Hepatocyte (in vitro differentiated cells): ENCODE measurements around the gene DNAJB12. TPM values are rescaled to one million over a fixed set of nuclear protein-coding genes. Genes with fewer than 3 reads are reported as not detected.

Source experiments
- DNase-seq: peaks from one replicate; pipeline ENCODE4 v3.0.0-alpha.2; 2016; ENCODE audit warnings: low spot score
- H2AFZ ChIP-seq: fragments of 200-600 bp; sonication (generic); 2 replicates; pipeline ENCODE4 v1.6.0; 2016; ENCODE audit warnings: antibody characterized with exemption, mild to moderate bottlenecking
- H3K27ac ChIP-seq: fragments of 200-600 bp; sonication (generic); 2 replicates; pipeline ENCODE4 v1.5.1; 2016; ENCODE audit warnings: mild to moderate bottlenecking
- H3K27me3 ChIP-seq: fragments of 200-600 bp; sonication (generic); 2 replicates; pipeline ENCODE4 v1.6.1; 2016
- H3K36me3 ChIP-seq: fragments of 200-600 bp; sonication (generic); replicated peaks from 2 replicates; pipeline ENCODE4 v1.5.1; 2016; ENCODE audit warnings: low read depth; ENCODE audit not compliant: insufficient read depth
- H3K4me1 ChIP-seq: fragments of 200-600 bp; sonication (generic); 2 replicates; pipeline ENCODE4 v1.5.1; 2016; ENCODE audit warnings: mild to moderate bottlenecking, moderate library complexity; ENCODE audit not compliant: insufficient read depth
- H3K4me2 ChIP-seq: fragments of 200-600 bp; sonication (generic); 2 replicates; pipeline ENCODE4 v1.6.0; 2016
- H3K4me3 ChIP-seq: fragments of 200-600 bp; sonication (generic); 2 replicates; pipeline ENCODE4 v1.5.1; 2016; ENCODE audit warnings: mild to moderate bottlenecking
- H3K79me2 ChIP-seq: fragments of 200-600 bp; sonication (generic); 2 replicates; pipeline ENCODE4 v1.6.0; 2017; ENCODE audit warnings: mild to moderate bottlenecking
- H3K9me2 ChIP-seq: fragments of 200-600 bp; sonication (generic); replicated peaks from 2 replicates; pipeline ENCODE4 v1.6.0; 2017; ENCODE audit warnings: mild to moderate bottlenecking; ENCODE audit not compliant: insufficient read depth
- H3K9me3 ChIP-seq: fragments of 200-600 bp; sonication (generic); 2 replicates; pipeline ENCODE4 v1.5.1; 2016; ENCODE audit warnings: low read depth, mild to moderate bottlenecking
- H4K20me1 ChIP-seq: fragments of 200-600 bp; sonication (generic); 2 replicates; pipeline ENCODE4 v1.6.0; 2016; ENCODE audit warnings: mild to moderate bottlenecking; ENCODE audit not compliant: insufficient read depth, poor library complexity, severe bottlenecking
- CTCF ChIP-seq: fragments of 200-600 bp; sonication (generic); IDR thresholded peaks from 2 replicates; pipeline ENCODE4 v1.5.1; 2016; ENCODE audit warnings: antibody characterized with exemption, mild to moderate bottlenecking; ENCODE audit not compliant: poor library complexity
- EZH2 ChIP-seq: fragments of 200-600 bp; sonication (generic); IDR thresholded peaks from 2 replicates; pipeline ENCODE4 v1.6.1; 2016; ENCODE audit warnings: antibody characterized with exemption, mild to moderate bottlenecking, borderline replicate concordance
- EZH2phosphoT487 ChIP-seq: fragments of 200-600 bp; sonication (generic); IDR thresholded peaks from one replicate; pipeline ENCODE4 v1.6.1; 2018; ENCODE audit warnings: antibody characterized with exemption, mild to moderate bottlenecking, low read depth, moderate library complexity; ENCODE audit not compliant: unreplicated experiment, severe bottlenecking
- whole genome bisulfite sequencing: methylation state at CpG from one replicate; pipeline ENCODE4 v1.1.6; 2016; ENCODE audit warnings: low lambda C conversion rate; ENCODE audit errors: missing lambda C conversion rate; 5-methylcytosine and 5-hydroxymethylcytosine counted together
- polyA plus RNA-seq: library from polyadenylated mRNA; unstranded; fragments of >200 nt; fragmentation: Nextera tagmentation; extraction: Ambion mirVana; gene quantifications from 2 replicates; pipeline ENCODE4 v1.2.1, GENCODE V29; 2016
- total RNA-seq: library from RNA; depleted of rRNA; stranded (reverse); fragments of >200 nt; gene quantifications from 2 replicates; pipeline ENCODE4 v1.2.3, GENCODE V29; 2014

The DNAJB12 gene
- total and polyA plus RNA-seq, 2 experiments from 2014 or later, result 31.0 to 40.3 TPM

- H3K79me2 ChIP-seq, result peaks cover 55% of the 10 kb centered on the region
These were observed 1.4 kb downstream of the DNAJB12 start for GRCh38 chr10:72353028-72353964.

GRCh38 chr10:72351479-72351878, 3.2 kb downstream of the DNAJB12 start:
- Histone ChIP-seq H3K27me3 (no peaks in the 10 kb centered on the region), H3K9me3 (no peaks in the 10 kb centered on the region), H2AFZ (no peak overlapping the region), H3K27ac (no peak overlapping the region), H4K20me1 (peaks cover 17% of the 10 kb centered on the region), H3K79me2 (peaks cover 60% of the 10 kb centered on the region), H3K36me3 (no peaks in the 10 kb centered on the region), H3K4me3 (no peak overlapping the region), H3K4me2 (no peak overlapping the region), H3K4me1 (peaks cover 16% of the 10 kb centered on the region), H3K9me2 (no peaks in the 10 kb centered on the region)
- DNase-seq, result no peak
- WGBS, result 97% methylated on average over 6 of the region's 6 CpGs
- TF ChIP-seq EZH2 (no peak), EZH2phosphoT487 (no peak), CTCF (no peak)

More at GRCh38 chr10:72353028-72353964, 1.4 kb downstream of the DNAJB12 start:
- Histone ChIP-seq H3K27ac (peak overlapping the region; percentile 99), H2AFZ (peak overlapping the region; percentile 95), H3K36me3 (no peaks in the 10 kb centered on the region), H3K9me2 (no peaks in the 10 kb centered on the region), H3K9me3 (no peaks in the 10 kb centered on the region), H3K4me2 (peak overlapping the region; percentile 91), H3K4me1 (peaks cover 16% of the 10 kb centered on the region), H3K4me3 (peak overlapping the region; percentile 88), H4K20me1 (peaks cover 17% of the 10 kb centered on the region), H3K27me3 (no peaks in the 10 kb centered on the region)
- WGBS, result 42% methylated on average over 18 of the region's 18 CpGs
- no peak for TF ChIP-seq CTCF
- no peak for TF ChIP-seq EZH2phosphoT487
- no peak for TF ChIP-seq EZH2
- DNase-seq, result peak; percentile 66

GRCh38 chr10:72349438-72349837, 5.3 kb downstream of the DNAJB12 start:
- Histone ChIP-seq H3K9me3 (no peaks in the 10 kb centered on the region), H3K4me3 (no peak overlapping the region), H3K4me1 (peaks cover 16% of the 10 kb centered on the region), H3K27me3 (no peaks in the 10 kb centered on the region), H4K20me1 (peaks cover 17% of the 10 kb centered on the region), H3K4me2 (no peak overlapping the region), H2AFZ (no peak overlapping the region), H3K27ac (no peak overlapping the region), H3K36me3 (no peaks in the 10 kb centered on the region), H3K9me2 (no peaks in the 10 kb centered on the region), H3K79me2 (peaks cover 60% of the 10 kb centered on the region)
- TF ChIP-seq EZH2, result no peak
- no peak for TF ChIP-seq CTCF
- TF ChIP-seq EZH2phosphoT487, result no peak
- no peak for DNase-seq
- WGBS, result 100% methylated on average over 2 of the region's 2 CpGs
